ENCODE data around the gene PCSK6.
"Not testable (repeated sequence)": the region's sequence is repeated elsewhere in the genome, so short reads cannot be mapped to it uniquely, and the experiment has no call there.

PCSK6 gene

GRCh38 chr15:101303408-101303807 is 186.1 kb downstream of the PCSK6 start:
- no peak for DNase-seq

- no peak for DNase-seq
Measured at GRCh38 chr15:101296418-101297405, 192.8 kb downstream of the PCSK6 start.

GRCh38 chr15:101295607-101296161 is 193.8 kb downstream of the PCSK6 start:
- no peak for DNase-seq

GRCh38 chr15:101294731-101295606 is 194.5 kb downstream of the PCSK6 start, which contains the start of gene SNRPA1:
Gene SNRPA1, minus strand, starts transcription at chr15:101295248. Its CDS starts 70 bp downstream, at chr15:101295178.
- DNase-seq, result peak; percentile 91 to 96

GRCh38 chr15:101293122-101293521 is 196.4 kb downstream of the PCSK6 start:
- no peak for DNase-seq

- DNase-seq, result peak; percentile 39 to 64
Measured at GRCh38 chr15:101288905-101289513, 200.5 kb downstream of the PCSK6 start.

GRCh38 chr15:101287342-101287741 is 202.2 kb downstream of the PCSK6 start:
- not testable (repeated sequence) for DNase-seq

- no peak for DNase-seq
Measured at GRCh38 chr15:101286471-101287114, 202.9 kb downstream of the PCSK6 start.

GRCh38 chr15:101283931-101284330 is 205.6 kb downstream of the PCSK6 start:
- DNase-seq, result no peak

- no peak for DNase-seq
Measured at GRCh38 chr15:101280007-101280406, 209.5 kb downstream of the PCSK6 start.

- DNase-seq, result no peak
Measured at GRCh38 chr15:101277943-101278564, 211.5 kb downstream of the PCSK6 start.

GRCh38 chr15:101277038-101277822 is 212.3 kb downstream of the PCSK6 start, which contains the start of gene SELENOS:
Gene SELENOS, minus strand, starts transcription at chr15:101277485. Its CDS starts 68 bp downstream, at chr15:101277417.
- DNase-seq, result peak; percentile 86 to 89

- DNase-seq, result no peak
Measured at GRCh38 chr15:101276501-101277037, 212.9 kb downstream of the PCSK6 start.

- no peak for DNase-seq
Measured at GRCh38 chr15:101275018-101275417, 214.5 kb downstream of the PCSK6 start.

- no peak for DNase-seq
Measured at GRCh38 chr15:101273534-101273933, 216.0 kb downstream of the PCSK6 start.

- no peak for DNase-seq
Measured at GRCh38 chr15:101272584-101272983, 216.9 kb downstream of the PCSK6 start.

- DNase-seq, result no peak
Measured at GRCh38 chr15:101269479-101270223, 219.9 kb downstream of the PCSK6 start.

GRCh38 chr15:101267320-101268104 is 222.0 kb downstream of the PCSK6 start:
- no peak for DNase-seq

- DNase-seq, result no peak
Measured at GRCh38 chr15:101266787-101267186, 222.7 kb downstream of the PCSK6 start.

Measured in NCI-H2081 (cell line).